ENCODE data around the gene C9orf85.

GRCh38 chr9:71928376-71928775 is 16.9 kb downstream of the C9orf85 start:
- TF ChIP-seq POLR2A (IDR thresholded peaks at IDR 0.05) (no peak), POLR2AphosphoS5 (IDR thresholded peaks at IDR 0.05) (no peak)
